GM12875 (cell line): Measurements from ENCODE around the gene CMIP.

Experiments used
- H3K4me3 ChIP-seq: one replicate; pipeline ENCODE4 v1.5.1; 2011; ENCODE audit warnings: low read depth, low read length, control low read depth
- CTCF ChIP-seq: IDR thresholded peaks from 2 replicates; pipeline ENCODE4 v1.5.1; 2011; ENCODE audit warnings: low read depth, mild to moderate bottlenecking, control low read depth, inconsistent platforms, low read length, moderate library complexity, borderline replicate concordance; ENCODE audit not compliant: insufficient read depth

The CMIP gene

GRCh38 chr16:81657781-81658180, 213.2 kb downstream of the CMIP start:
- no peak for TF ChIP-seq CTCF
- no peak overlapping the region for H3K4me3 ChIP-seq

GRCh38 chr16:81658373-81658772, 213.8 kb downstream of the CMIP start:
- no peak for TF ChIP-seq CTCF
- H3K4me3 ChIP-seq: no peak overlapping the region

GRCh38 chr16:81659249-81659648, 214.6 kb downstream of the CMIP start:
- H3K4me3 ChIP-seq: no peak overlapping the region
- TF ChIP-seq CTCF: no peak

- no peak for TF ChIP-seq CTCF
- H3K4me3 ChIP-seq: no peak overlapping the region
Measured at GRCh38 chr16:81661082-81661481, 216.5 kb downstream of the CMIP start.

- TF ChIP-seq CTCF: no peak
- no peak overlapping the region for H3K4me3 ChIP-seq
Measured at GRCh38 chr16:81664153-81664552, 219.5 kb downstream of the CMIP start.

- no peak for TF ChIP-seq CTCF
- H3K4me3 ChIP-seq: no peak overlapping the region
Measured at GRCh38 chr16:81665588-81665987, 221.0 kb downstream of the CMIP start.

GRCh38 chr16:81666113-81666512, 221.5 kb downstream of the CMIP start:
- H3K4me3 ChIP-seq: no peak overlapping the region
- TF ChIP-seq CTCF: no peak
